Endodermal cell (in vitro differentiated cells): ENCODE data around the gene MPRIP. TPM values are rescaled to one million over a fixed set of nuclear protein-coding genes. Genes with fewer than 3 reads are reported as not detected.
"Not testable (repeated sequence)": the region's sequence is repeated elsewhere in the genome, so short reads cannot be mapped to it uniquely, and the experiment has no call there.

Experiments
- DNase-seq: peaks from one replicate; pipeline ENCODE4 v3.0.0-alpha.2; 2017
- H3K27ac ChIP-seq: 2 replicates; pipeline ENCODE4 v1.5.1; 2013; ENCODE audit warnings: mild to moderate bottlenecking, low read depth, low read length, moderate library complexity
- H3K27me3 ChIP-seq: 2 replicates; pipeline ENCODE4 v1.6.1; 2013; ENCODE audit warnings: mild to moderate bottlenecking, low read length, moderate library complexity; ENCODE audit not compliant: insufficient read depth, control insufficient read depth, poor library complexity, severe bottlenecking
- H3K36me3 ChIP-seq: 2 replicates; pipeline ENCODE4 v1.7.0; 2013; ENCODE audit warnings: mild to moderate bottlenecking, low read length, moderate library complexity; ENCODE audit not compliant: control insufficient read depth, insufficient read depth
- H3K4me1 ChIP-seq: one replicate; pipeline ENCODE4 v1.7.0; 2013; ENCODE audit warnings: low read length; ENCODE audit not compliant: control insufficient read depth, insufficient read depth
- H3K4me3 ChIP-seq: 2 replicates; pipeline ENCODE4 v1.5.1; 2013; ENCODE audit warnings: mild to moderate bottlenecking, low read length, moderate library complexity
- H3K9ac ChIP-seq: 2 replicates; pipeline ENCODE4 v1.6.1; 2013; ENCODE audit warnings: mild to moderate bottlenecking, low read length, moderate library complexity; ENCODE audit not compliant: poor library complexity, severe bottlenecking; ENCODE audit errors: extremely low read depth
- H3K9me3 ChIP-seq: 2 replicates; pipeline ENCODE4 v1.6.1; 2013; ENCODE audit warnings: mild to moderate bottlenecking, low read length, moderate library complexity; ENCODE audit not compliant: control insufficient read depth
- H3K27ac Mint-ChIP-seq: 2 replicates; pipeline ENCODE4 v1.8.0; 2020; ENCODE audit warnings: mixed read lengths
- H3K27me3 Mint-ChIP-seq: 2 replicates; pipeline ENCODE4 v1.8.0; 2021; ENCODE audit warnings: mild to moderate bottlenecking, mixed read lengths; ENCODE audit not compliant: insufficient read depth
- H3K36me3 Mint-ChIP-seq: 2 replicates; pipeline ENCODE4 v1.8.0; 2020; ENCODE audit warnings: low read depth, mixed read lengths
- H3K4me1 Mint-ChIP-seq: 2 replicates; pipeline ENCODE4 v1.8.0; 2020; ENCODE audit warnings: mixed read lengths
- H3K4me3 Mint-ChIP-seq: 2 replicates; pipeline ENCODE4 v1.8.0; 2020; ENCODE audit warnings: mild to moderate bottlenecking, moderate library complexity, mixed read lengths
- H3K9me3 Mint-ChIP-seq: 2 replicates; pipeline ENCODE4 v1.8.0; 2020; ENCODE audit warnings: mild to moderate bottlenecking, mixed read lengths
- CTCF ChIP-seq: fragments of 200-600 bp; sonication (generic); conservative IDR thresholded peaks from 2 replicates; pipeline ENCODE4 v1.5.0; 2021; ENCODE audit warnings: antibody characterized with exemption, mild to moderate bottlenecking
- whole genome bisulfite sequencing, 2 experiments: methylation state at CpG; one replicate each; pipeline versions ENCODE4 v1.1.5 to v1.1.7; 2013; ENCODE audit warnings: missing lambda C conversion rate in 2 of 2, mixed read lengths in 1 of 2; ENCODE audit not compliant: insufficient coverage in 1 of 2, insufficient read length in 1 of 2; 5-methylcytosine and 5-hydroxymethylcytosine counted together
- total RNA-seq, 2 donors: library from RNA; stranded (reverse); fragmentation: NEBNext Ultra II Directional in 1 of 2; extraction: Animal tissue kit (Norgen Biotek cat#: 25700) in 1 of 2; gene quantifications; 2 replicates in 1 of 2; 3 replicates in 1 of 2; pipeline ENCODE4 v1.2.1, GENCODE V29; 2021

MPRIP gene
- total RNA-seq, 2 donors from 2014 or later = 154 to 155 TPM

- Histone ChIP-seq H3K4me1 (peaks cover 9% of the 10 kb centered on the region), H3K9ac (no peak overlapping the region), H3K4me3 (no peak overlapping the region), H3K27ac (no peak overlapping the region), H3K36me3 (peaks cover 9% of the 10 kb centered on the region), H3K9me3 (no peaks in the 10 kb centered on the region), H3K27me3 (no peaks in the 10 kb centered on the region)
- TF ChIP-seq CTCF = no peak
- no peak for DNase-seq
- whole genome bisulfite sequencing, 2 experiments = 83 to 85% methylated on average over 6 to 10 of the region's 10 CpGs
- peaks cover 9% of the 10 kb centered on the region for H3K36me3 Mint-ChIP-seq
- H3K27me3 Mint-ChIP-seq = no peaks in the 10 kb centered on the region
- H3K9me3 Mint-ChIP-seq = no peaks in the 10 kb centered on the region
- H3K4me1 Mint-ChIP-seq = peaks cover 4% of the 10 kb centered on the region
- no peak overlapping the region for H3K4me3 Mint-ChIP-seq
- no peak overlapping the region for H3K27ac Mint-ChIP-seq
Measured at GRCh38 chr17:17191961-17192381, 149.7 kb downstream of the MPRIP start.

GRCh38 chr17:17195466-17195865 is 153.2 kb downstream of the MPRIP start:
- H3K4me3 ChIP-seq, DNase-seq, H3K36me3 Mint-ChIP-seq, H3K4me1 ChIP-seq, H3K27me3 ChIP-seq, H3K9me3 ChIP-seq, H3K27ac ChIP-seq, H3K27ac Mint-ChIP-seq, H3K4me1 Mint-ChIP-seq, H3K9me3 Mint-ChIP-seq, H3K9ac ChIP-seq, H3K27me3 Mint-ChIP-seq, H3K4me3 Mint-ChIP-seq, H3K36me3 ChIP-seq: not testable (repeated sequence)
- 91 to 95% methylated on average over 5 of the region's 5 CpGs for WGBS, 2 experiments

DNA sequence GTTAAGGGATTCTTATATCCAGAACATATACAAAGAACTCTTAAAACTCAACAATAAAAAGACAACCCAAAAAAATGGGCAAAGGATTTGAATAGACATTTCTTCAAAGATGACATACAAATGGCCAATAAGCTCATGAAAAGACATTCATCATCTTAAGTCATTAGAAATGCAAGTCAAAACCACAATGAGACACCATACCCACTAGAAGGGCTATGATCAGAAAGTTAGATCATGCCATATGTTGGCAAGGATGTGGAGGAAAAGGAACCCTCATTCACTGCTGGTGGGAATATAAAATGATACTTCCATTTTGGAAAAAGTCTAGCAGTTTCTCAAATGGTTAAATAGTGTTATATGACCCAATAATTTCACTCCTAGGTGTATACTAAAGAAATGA is 154.5 kb downstream of the MPRIP start:
- no peak overlapping the region for H3K4me3 Mint-ChIP-seq

More for the DNA sequence above, 154.5 kb downstream of the MPRIP start:
- no peaks in the 10 kb centered on the region for H3K9me3 ChIP-seq
- Mint-ChIP-seq H3K36me3 (no peaks in the 10 kb centered on the region), H3K27ac (no peak overlapping the region), H3K9me3 (no peaks in the 10 kb centered on the region), H3K4me1 (no peaks in the 10 kb centered on the region), H3K27me3 (no peaks in the 10 kb centered on the region)
- no peaks in the 10 kb centered on the region for H3K4me1 ChIP-seq
- TF ChIP-seq CTCF = no peak
- H3K27me3 ChIP-seq = no peaks in the 10 kb centered on the region
- H3K4me3 ChIP-seq = no peak overlapping the region
- no peaks in the 10 kb centered on the region for H3K36me3 ChIP-seq
- H3K9ac ChIP-seq = no peak overlapping the region
- DNase-seq = no peak
- H3K27ac ChIP-seq = no peak overlapping the region
